Breast epithelium (tissue), 4 donors: ENCODE results near the gene RBM7. TPM values are rescaled to one million over a fixed set of nuclear protein-coding genes. Genes with fewer than 3 reads are reported as not detected.

Source experiments
- DNase-seq, 2 donors: peaks; one replicate each; pipeline ENCODE4 v3.0.0-alpha.2; 2019; ENCODE audit warnings: low spot score in 2 of 2
- H3K27ac ChIP-seq, 2 donors: fragments of 200-600 bp; sonication (generic) in 1 of 2; one replicate each; pipeline ENCODE4 v1.5.1; 2016 to 2019; ENCODE audit warnings: mild to moderate bottlenecking in 1 of 2
- H3K27me3 ChIP-seq, 2 donors: fragments of 200-600 bp; sonication (generic) in 1 of 2; one replicate each; pipeline versions ENCODE4 v1.5.1 to v1.6.0; 2017 to 2019; ENCODE audit warnings: control low read depth in 1 of 2, mild to moderate bottlenecking in 1 of 2
- H3K36me3 ChIP-seq: fragments of 200-600 bp; one replicate; pipeline ENCODE4 v1.5.1; 2019
- H3K4me1 ChIP-seq, 2 donors: fragments of 200-600 bp; sonication (generic); one replicate each; pipeline ENCODE4 v1.5.1; 2016 to 2019; ENCODE audit warnings: control low read depth in 1 of 2
- H3K4me3 ChIP-seq, 3 donors: fragments of 200-600 bp; sonication (generic); 1 replicate in 2 of 3; 2 replicates in 1 of 3; pipeline ENCODE4 v1.5.1; 2016 to 2019; ENCODE audit warnings: mild to moderate bottlenecking in 3 of 3, moderate library complexity in 2 of 3
- H3K9me3 ChIP-seq, 2 donors: fragments of 200-600 bp; sonication (generic) in 1 of 2; one replicate each; pipeline ENCODE4 v1.5.1; 2016 to 2019; ENCODE audit warnings: control low read depth in 1 of 2
- POLR2A ChIP-seq: fragments of 450-650 bp; IDR thresholded peaks from one replicate; pipeline ENCODE4 v1.6.1; 2016; ENCODE audit warnings: antibody characterized with exemption, mild to moderate bottlenecking, moderate library complexity
- POLR2AphosphoS5 ChIP-seq, 3 donors: sonication (generic); formaldehyde crosslinking; IDR thresholded peaks; one replicate each; pipeline ENCODE4 v1.6.1; 2017; ENCODE audit warnings: antibody characterized with exemption in 3 of 3
- intact Hi-C: fragments of 100-400 bp; cut with DNase I; formaldehyde crosslinking; loops from one replicate; pipeline ENCODE4 v1.15.1; 2023; ENCODE audit warnings: low total_unique reads
- total RNA-seq, 3 donors: library from RNA; depleted of rRNA; stranded (reverse); fragments of >200 nt; gene quantifications; one replicate each; pipeline ENCODE4 v1.1.0, GENCODE V29; 2016
- TF ChIP-seq, protein P1 (sequence below), 3 donors: fragments of 450-650 bp; IDR thresholded peaks; one replicate each; pipeline ENCODE4 v1.5.1; 2016 to 2017; ENCODE audit warnings: antibody characterized with exemption in 3 of 3, mild to moderate bottlenecking in 3 of 3, moderate library complexity in 3 of 3

RBM7 gene
- total RNA-seq, 3 donors from 2014 or later = 14.7 to 29.7 (median 25.2) TPM

DNA sequence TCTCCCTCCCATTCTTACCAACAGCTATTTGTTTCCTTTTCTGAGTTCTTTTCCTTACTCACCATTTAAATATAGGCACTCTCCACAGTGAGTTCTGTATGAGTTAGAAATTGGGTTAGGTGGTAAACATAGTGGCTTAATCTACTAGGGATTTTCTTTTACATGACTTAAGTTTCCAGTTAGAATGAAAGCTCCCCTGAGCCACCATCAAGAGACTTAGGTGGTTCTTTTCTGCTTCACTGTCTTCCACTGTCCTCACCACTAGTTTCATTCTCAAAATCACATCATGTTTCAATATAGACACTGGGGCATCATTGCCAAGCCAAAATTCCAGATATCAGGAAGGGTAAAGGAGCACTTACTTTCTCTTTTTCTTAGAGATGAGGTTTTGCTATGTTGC lies 29.8 kb downstream of the RBM7 start:
- Histone ChIP-seq H3K4me1 (no peaks in the 10 kb centered on the region), H3K36me3 (no peaks in the 10 kb centered on the region), H3K4me3 (no peak overlapping the region), H3K27me3 (no peaks in the 10 kb centered on the region), H3K9me3 (no peaks in the 10 kb centered on the region), H3K27ac (no peak overlapping the region)
- DNase-seq = no peak
- TF ChIP-seq POLR2AphosphoS5 (IDR thresholded peaks at IDR 0.05) (no peak), POLR2A (no peak)
- TF ChIP-seq, protein P1, sequence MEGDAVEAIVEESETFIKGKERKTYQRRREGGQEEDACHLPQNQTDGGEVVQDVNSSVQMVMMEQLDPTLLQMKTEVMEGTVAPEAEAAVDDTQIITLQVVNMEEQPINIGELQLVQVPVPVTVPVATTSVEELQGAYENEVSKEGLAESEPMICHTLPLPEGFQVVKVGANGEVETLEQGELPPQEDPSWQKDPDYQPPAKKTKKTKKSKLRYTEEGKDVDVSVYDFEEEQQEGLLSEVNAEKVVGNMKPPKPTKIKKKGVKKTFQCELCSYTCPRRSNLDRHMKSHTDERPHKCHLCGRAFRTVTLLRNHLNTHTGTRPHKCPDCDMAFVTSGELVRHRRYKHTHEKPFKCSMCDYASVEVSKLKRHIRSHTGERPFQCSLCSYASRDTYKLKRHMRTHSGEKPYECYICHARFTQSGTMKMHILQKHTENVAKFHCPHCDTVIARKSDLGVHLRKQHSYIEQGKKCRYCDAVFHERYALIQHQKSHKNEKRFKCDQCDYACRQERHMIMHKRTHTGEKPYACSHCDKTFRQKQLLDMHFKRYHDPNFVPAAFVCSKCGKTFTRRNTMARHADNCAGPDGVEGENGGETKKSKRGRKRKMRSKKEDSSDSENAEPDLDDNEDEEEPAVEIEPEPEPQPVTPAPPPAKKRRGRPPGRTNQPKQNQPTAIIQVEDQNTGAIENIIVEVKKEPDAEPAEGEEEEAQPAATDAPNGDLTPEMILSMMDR (IDR thresholded peaks at IDR 0.05) = no peak
- intact Hi-C loops = no loop called here

GRCh38 chr11:114432893-114433292 lies 32.4 kb downstream of the RBM7 start:
- no peak overlapping the region for H3K4me3 ChIP-seq
- no peaks in the 10 kb centered on the region for H3K4me1 ChIP-seq
- TF ChIP-seq POLR2A = no peak
- TF ChIP-seq, protein P1 (IDR thresholded peaks at IDR 0.05) = no peak
- no peak for TF ChIP-seq POLR2AphosphoS5 (IDR thresholded peaks at IDR 0.05)
- H3K36me3 ChIP-seq = no peaks in the 10 kb centered on the region
- intact Hi-C loops = no loop called here
- H3K27me3 ChIP-seq = no peaks in the 10 kb centered on the region
- no peak for DNase-seq
- H3K27ac ChIP-seq = no peak overlapping the region
- H3K9me3 ChIP-seq = no peaks in the 10 kb centered on the region

DNA sequence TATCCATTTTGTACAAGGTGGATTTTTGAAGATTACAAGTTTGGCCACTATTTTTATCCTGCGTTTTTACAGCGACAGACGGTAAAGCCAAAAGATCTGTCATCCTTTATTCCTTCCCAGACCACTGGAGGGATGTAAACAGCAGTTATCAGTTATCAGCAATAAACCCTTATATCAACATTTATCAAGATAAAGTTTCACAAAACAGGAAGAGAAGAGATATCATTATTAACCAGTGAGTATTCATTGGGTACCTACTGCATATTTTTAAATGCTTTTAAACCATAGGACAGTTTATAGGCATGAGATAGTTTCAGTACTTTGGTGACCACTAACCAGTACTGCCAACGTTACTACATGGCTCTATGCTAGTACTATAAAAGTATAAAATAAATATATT lies 32.9 kb downstream of the RBM7 start:
- no peaks in the 10 kb centered on the region for H3K9me3 ChIP-seq
- H3K4me3 ChIP-seq = no peak overlapping the region
- no peaks in the 10 kb centered on the region for H3K4me1 ChIP-seq
- intact Hi-C loops = no loop called here
- no peaks in the 10 kb centered on the region for H3K36me3 ChIP-seq
- TF ChIP-seq, protein P1 (IDR thresholded peaks at IDR 0.05) = no peak
- TF ChIP-seq POLR2A (no peak), POLR2AphosphoS5 (IDR thresholded peaks at IDR 0.05) (no peak)
- DNase-seq = no peak
- H3K27me3 ChIP-seq = no peaks in the 10 kb centered on the region
- no peak overlapping the region for H3K27ac ChIP-seq

DNA sequence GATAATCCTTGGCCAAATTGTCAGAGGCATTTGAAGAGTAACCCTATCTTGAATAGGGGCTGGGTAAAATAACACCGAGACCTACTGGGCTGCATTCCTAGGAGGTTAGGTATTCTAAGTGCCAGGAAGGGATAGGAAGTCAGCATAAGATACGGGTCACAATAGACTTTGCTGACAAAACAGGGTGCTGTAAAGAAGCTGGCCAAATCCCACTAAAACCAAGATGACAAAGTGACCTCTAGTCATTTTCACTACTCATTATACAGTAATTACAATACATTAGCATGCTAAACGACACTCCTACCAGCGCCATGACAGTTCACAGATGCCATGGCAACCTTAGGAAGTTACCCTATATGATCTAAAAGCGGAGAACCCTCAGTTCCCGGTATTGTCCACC lies 37.8 kb downstream of the RBM7 start:
- Histone ChIP-seq H3K4me1 (peaks cover 0 to 2% of the 10 kb centered on the region in 2 donors), H3K9me3 (no peaks in the 10 kb centered on the region), H3K27ac (peak overlapping the region in 1 of 2 donors; percentile 5), H3K27me3 (no peaks in the 10 kb centered on the region), H3K4me3 (peak overlapping the region in 1 of 3 donors; percentile 91), H3K36me3 (no peaks in the 10 kb centered on the region)
- intact Hi-C loops = no loop called here
- TF ChIP-seq, protein P1 (IDR thresholded peaks at IDR 0.05) = no peak
- TF ChIP-seq POLR2A = no peak
- TF ChIP-seq POLR2AphosphoS5 (IDR thresholded peaks at IDR 0.05) = no peak
- DNase-seq = no peak

- H3K27ac ChIP-seq = peak within 1 kb of the TSS; percentile 75 to 85
- H3K36me3 ChIP-seq = no peaks in the 10 kb centered on the region
- peak within 1 kb of the TSS; percentile 86 to 91 (median 88) for H3K4me3 ChIP-seq
- TF ChIP-seq, protein P1 (IDR thresholded peaks at IDR 0.05) = peak in 2 of 3 donors; percentile 22 to 28
- TF ChIP-seq POLR2AphosphoS5 (IDR thresholded peaks at IDR 0.05) (peak; percentile 73 to 81 (median 80)), POLR2A (peak; percentile 49)
- H3K27me3 ChIP-seq = no peaks in the 10 kb centered on the region
- intact Hi-C loops = no loop called here
- no peaks in the 10 kb centered on the region for H3K9me3 ChIP-seq
- DNase-seq = peak; percentile 93 to 95
- H3K4me1 ChIP-seq = peaks cover 0 to 2% of the 10 kb centered on the region in 2 donors
Measured at GRCh38 chr11:114439229-114440120, 39.0 kb downstream of the RBM7 start, which contains the start of gene REXO2. TSS of gene REXO2 (plus strand) at chr11:114439467. CDS start at chr11:114439529, 62 bp downstream.
